GM12873 (cell line): ENCODE results near the gene MIGA1.

Source experiments
- TF ChIP-seq, protein P1 (sequence below): IDR thresholded peaks from 2 replicates; pipeline ENCODE4 v1.5.1; 2012; ENCODE audit warnings: low read depth, mild to moderate bottlenecking, moderate library complexity, low read length, control low read depth; ENCODE audit not compliant: insufficient read depth; ENCODE audit errors: missing control alignments

MIGA1 gene

DNA sequence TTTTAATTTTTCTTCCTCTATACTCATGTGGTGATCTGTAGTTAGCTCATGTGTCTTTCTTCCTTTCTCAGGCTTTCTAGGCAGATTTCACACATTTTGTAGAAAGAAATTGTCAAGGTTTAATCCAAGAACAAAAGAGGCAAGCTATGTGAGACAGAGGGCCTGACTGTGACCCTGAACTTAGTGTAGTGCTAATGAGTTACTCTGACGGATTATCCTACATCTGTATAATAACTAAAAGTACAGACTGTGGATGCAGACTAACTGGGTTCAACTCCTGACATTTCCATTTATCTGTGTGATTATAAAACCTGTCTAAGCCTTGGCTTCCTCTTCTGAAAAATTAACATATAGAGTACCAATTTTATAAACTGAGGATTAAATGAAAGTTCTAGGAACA, 40.7 kb downstream of the MIGA1 start:
- TF ChIP-seq, protein P1, sequence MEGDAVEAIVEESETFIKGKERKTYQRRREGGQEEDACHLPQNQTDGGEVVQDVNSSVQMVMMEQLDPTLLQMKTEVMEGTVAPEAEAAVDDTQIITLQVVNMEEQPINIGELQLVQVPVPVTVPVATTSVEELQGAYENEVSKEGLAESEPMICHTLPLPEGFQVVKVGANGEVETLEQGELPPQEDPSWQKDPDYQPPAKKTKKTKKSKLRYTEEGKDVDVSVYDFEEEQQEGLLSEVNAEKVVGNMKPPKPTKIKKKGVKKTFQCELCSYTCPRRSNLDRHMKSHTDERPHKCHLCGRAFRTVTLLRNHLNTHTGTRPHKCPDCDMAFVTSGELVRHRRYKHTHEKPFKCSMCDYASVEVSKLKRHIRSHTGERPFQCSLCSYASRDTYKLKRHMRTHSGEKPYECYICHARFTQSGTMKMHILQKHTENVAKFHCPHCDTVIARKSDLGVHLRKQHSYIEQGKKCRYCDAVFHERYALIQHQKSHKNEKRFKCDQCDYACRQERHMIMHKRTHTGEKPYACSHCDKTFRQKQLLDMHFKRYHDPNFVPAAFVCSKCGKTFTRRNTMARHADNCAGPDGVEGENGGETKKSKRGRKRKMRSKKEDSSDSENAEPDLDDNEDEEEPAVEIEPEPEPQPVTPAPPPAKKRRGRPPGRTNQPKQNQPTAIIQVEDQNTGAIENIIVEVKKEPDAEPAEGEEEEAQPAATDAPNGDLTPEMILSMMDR: no peak

DNA sequence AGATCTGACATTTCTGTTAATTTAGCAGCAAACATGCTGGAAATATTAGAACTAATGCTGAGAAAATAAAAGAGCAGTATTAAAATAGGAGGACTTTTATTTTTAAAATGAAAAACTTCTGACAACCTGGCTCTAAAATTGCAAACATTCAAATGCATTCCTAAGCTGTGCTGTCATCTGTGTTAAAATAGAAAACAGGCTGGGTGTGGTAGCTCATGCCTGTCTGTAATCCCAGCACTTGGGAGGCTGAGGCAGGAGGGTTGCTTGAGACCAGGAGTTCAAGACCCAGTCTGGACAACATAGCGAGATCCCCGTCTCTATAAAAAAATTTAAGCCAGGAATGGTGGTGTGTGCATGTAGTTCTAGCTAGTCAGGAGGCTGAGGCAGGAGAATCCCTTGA, 44.6 kb downstream of the MIGA1 start:
- TF ChIP-seq, protein P1: no peak

DNA sequence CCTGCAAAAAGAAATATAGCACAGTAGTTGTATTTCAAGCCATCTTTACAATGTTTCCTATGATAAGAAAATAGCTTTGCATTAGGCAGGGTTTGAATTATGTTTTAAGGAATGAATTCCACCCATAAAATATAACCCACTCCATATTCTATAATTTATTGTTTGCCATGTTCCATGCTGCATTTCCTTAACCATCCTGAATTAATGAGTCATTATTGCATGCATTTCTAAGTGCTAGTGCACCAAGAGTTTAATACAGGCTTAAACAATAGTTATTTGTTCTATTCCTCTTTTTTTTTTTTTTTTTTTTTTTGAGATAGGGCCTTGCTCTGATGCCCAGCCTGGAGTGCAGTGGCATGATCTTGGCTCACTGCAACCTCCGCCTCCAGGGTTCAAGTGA, 45.2 kb downstream of the MIGA1 start:
- TF ChIP-seq, protein P1: no peak

DNA sequence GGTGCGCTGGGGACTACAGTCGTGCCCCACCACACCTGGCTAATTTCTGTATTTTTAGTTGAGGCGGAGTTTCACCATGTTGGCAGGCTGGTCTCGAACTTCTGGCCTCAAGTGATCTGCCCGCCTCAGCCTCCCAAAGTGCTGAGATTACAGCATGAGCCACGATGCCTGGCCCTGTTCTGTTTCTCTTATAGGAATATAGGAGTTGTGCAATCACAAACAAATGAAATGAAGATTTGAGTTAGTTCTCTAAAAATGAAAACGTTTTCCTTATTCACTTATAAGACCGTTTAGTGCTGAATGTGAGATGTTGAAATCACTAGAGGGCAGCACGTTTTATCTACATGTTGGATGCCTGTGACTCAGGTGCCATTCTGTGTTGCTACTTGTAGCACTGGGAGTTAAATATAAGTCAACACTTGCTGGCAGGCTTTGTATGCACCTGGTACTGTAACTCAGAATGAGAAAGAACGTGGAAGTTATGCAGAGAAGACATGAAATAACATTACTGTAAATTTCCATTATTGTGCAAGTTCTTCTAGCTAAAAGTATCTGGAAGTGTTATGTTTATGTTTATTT, 45.8 kb downstream of the MIGA1 start:
- TF ChIP-seq, protein P1: peak; percentile 40

DNA sequence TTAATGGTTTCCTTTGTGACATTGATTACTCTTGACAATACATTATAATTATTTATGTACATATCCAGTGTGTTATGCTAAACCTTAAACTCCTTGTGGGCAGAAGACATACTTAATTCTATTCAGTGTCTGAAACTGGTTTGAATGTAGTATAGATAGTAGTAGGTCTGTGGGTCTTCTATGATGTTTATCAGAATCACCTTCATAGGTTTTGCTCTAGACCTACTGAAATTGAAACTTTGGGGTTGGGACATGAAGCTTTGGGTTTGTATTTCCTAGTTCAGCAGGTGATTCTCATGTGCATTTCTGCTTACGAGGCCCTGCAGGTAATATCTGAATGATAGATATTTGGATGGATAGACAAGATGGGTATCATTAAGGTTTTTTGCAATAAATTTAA, 48.6 kb downstream of the MIGA1 start:
- TF ChIP-seq, protein P1: no peak

DNA sequence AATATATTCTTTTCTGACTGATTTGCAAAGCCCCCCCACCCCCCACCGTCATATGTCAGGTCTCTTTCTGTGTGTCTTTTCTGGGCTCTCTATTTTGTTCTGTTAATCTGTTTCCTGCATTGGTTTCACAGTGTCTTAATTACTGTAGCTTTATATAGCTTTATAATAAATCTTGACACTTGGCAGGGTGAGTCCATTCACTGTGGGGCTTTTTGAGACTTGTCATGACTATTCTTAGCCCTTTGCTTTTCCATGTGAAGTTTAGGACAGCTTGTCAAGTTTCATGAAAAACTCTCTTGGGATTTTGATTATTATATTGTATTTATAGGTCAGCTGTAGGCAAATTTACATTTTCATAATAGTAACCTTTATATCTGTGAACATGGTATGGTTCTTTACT, 50.4 kb downstream of the MIGA1 start:
- TF ChIP-seq, protein P1: no peak

DNA sequence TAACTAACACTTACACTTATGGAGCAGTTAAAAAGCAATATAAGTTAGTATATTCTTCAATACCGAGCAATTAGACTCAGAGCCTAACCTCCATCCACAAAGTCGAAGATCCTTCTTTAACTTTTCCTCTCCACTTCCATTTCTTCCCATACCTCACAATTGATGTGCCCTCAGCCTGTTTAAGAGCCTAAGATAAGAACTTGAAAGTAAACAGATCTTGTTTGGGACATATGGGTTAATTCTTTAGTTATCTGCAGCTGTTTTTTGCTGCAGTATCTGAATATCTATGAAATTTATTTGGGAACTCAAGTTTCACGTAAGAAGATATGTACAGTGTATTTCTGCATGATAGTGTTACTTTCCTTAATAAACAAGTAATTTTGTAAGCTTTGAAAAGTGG, 51.5 kb downstream of the MIGA1 start:
- TF ChIP-seq, protein P1: no peak
